GM12875 (cell line): Measurements from ENCODE around the gene VAV3.

Experiments
- H3K4me3 ChIP-seq: one replicate; pipeline ENCODE4 v1.5.1; 2011; ENCODE audit warnings: low read depth, low read length, control low read depth
- TF ChIP-seq, protein P1 (sequence below): IDR thresholded peaks from 2 replicates; pipeline ENCODE4 v1.5.1; 2011; ENCODE audit warnings: low read depth, mild to moderate bottlenecking, control low read depth, inconsistent platforms, low read length, moderate library complexity, borderline replicate concordance; ENCODE audit not compliant: insufficient read depth

VAV3 gene

DNA sequence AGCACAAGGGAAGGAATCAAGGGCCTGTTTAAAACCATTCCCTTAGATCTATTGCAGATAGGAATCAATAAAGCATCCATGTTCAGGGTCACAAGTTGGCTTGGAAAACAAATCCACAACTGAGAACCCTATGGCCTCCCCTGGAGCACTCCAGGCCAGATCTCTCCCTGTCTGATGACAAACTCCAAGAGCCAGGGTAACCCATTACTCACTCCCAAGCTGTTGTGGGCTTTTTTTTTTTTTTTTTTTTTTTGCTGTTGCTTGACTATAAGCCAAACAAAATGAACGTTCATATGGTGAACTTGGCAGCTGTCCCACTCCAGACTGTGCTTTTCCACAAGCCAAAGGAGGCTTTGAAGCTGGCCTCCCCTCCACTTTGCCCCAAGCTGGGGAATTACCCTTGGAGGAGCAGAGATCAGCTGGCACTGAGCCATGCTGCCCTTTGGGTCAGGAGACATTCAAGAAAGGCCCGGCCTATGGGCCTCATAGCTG, 35.7 kb upstream of the VAV3 start:
- H3K4me3 ChIP-seq = no peak overlapping the region
- TF ChIP-seq, protein P1, sequence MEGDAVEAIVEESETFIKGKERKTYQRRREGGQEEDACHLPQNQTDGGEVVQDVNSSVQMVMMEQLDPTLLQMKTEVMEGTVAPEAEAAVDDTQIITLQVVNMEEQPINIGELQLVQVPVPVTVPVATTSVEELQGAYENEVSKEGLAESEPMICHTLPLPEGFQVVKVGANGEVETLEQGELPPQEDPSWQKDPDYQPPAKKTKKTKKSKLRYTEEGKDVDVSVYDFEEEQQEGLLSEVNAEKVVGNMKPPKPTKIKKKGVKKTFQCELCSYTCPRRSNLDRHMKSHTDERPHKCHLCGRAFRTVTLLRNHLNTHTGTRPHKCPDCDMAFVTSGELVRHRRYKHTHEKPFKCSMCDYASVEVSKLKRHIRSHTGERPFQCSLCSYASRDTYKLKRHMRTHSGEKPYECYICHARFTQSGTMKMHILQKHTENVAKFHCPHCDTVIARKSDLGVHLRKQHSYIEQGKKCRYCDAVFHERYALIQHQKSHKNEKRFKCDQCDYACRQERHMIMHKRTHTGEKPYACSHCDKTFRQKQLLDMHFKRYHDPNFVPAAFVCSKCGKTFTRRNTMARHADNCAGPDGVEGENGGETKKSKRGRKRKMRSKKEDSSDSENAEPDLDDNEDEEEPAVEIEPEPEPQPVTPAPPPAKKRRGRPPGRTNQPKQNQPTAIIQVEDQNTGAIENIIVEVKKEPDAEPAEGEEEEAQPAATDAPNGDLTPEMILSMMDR = no peak

DNA sequence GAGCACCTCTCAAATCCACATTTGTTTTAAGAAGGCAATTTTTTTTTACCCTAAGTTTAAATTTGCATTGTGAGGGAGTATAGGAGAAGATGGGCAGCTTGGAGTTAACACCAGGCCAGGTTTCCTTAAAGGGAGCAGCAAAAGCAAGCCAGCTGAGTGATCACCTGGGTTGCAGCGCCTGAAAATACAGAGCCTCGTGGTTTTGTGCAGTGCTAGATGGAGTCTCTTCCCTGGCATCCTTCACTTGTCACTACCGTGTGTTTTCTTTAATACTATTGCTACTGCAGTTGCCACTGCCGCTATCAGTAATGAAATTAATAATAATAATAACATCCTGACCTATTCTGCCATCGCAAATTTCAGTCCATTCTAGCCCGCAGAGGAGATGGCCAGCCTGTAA, 35.2 kb upstream of the VAV3 start:
- H3K4me3 ChIP-seq = no peak overlapping the region
- TF ChIP-seq, protein P1 = no peak

DNA sequence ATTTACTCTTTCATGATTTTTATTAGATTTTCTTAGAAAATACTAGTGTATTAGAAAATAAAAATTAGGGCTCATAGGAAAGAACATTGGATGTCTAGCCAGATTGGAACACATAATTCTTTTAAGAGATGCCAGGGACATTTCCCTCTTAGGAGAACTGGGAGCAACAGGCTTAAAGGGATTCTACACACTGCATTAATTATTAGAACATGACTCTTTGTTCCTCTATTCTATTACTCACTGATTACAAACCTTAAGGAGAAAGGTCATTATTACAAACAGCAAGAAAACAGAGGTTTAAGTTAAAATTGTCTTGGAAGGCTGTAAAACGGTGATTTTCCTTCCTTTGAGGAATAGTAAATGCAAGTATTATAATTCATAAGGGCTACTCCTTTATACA, 32.9 kb upstream of the VAV3 start:
- TF ChIP-seq, protein P1 = no peak
- no peak overlapping the region for H3K4me3 ChIP-seq

DNA sequence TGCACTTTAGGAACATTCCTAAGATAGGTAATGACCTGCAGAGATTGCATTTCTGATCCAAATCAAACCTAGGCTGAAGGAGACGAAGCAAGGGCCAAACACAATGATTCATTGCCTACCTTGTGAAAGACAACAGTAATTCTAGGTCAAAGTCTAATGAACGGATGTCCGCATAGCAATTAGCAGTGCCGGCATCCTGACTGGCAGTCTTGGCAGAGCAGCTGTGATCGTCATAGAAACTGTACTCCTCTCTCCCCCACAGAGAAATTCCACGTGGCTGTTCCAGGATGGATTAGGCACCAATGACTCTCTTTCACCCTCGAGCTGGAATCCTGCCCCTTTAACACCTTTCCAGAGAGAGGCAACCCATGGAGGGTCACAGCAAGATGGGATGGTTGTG, 28.9 kb upstream of the VAV3 start:
- TF ChIP-seq, protein P1 = no peak
- no peak overlapping the region for H3K4me3 ChIP-seq

DNA sequence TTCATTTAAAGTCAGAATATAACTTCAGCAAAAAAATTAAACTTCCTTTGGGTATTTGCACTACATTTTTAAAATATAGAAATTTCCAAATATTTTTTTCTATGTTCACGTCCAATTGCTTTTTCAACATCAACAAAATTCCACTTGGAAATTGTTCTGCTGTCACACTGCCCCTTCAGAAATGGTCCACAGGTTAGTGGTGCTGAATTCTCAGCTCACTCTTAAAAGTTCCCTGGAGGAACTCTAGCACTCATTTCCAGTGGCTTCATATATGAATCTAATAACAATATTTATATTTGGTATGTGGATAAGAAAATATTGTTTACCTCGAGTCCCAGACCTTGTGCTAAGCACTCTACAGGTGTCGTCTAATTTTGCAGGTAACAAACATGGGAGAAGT, 27.4 kb upstream of the VAV3 start:
- TF ChIP-seq, protein P1 = no peak
- H3K4me3 ChIP-seq = no peak overlapping the region

DNA sequence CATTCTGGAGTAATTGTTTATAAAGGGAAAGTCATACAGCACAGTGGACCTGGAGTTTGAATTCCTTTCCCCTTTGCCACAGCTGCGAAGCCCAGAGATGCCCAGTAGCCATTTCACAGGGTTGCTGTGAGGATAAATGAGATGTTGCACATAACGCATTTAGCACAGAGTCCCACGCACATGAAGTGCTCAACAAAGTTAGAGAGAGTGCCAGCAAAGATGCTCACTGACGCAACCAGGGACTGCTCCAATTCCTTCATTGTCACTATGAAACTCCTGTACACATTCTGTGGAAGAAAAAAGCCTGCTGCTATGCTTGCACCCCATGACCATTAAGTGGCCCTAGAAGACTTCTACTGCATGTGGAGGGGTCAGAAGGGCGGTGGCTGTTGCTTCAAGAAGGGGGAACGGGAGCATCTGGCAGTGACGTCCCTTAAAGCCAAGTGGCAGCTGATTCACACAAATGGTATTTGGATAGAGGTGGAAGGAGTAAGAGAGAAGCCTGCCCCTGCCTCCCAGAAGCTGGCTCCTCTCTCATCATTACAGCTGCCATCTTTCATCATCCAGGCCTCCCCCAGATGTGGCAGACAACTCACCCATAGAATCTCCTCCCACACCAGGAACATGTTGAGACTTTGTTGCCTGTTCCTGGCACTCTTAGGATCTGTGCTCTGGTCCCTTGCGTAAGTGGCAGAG, 26.5 kb upstream of the VAV3 start:
- H3K4me3 ChIP-seq = no peak overlapping the region
- TF ChIP-seq, protein P1 = no peak

DNA sequence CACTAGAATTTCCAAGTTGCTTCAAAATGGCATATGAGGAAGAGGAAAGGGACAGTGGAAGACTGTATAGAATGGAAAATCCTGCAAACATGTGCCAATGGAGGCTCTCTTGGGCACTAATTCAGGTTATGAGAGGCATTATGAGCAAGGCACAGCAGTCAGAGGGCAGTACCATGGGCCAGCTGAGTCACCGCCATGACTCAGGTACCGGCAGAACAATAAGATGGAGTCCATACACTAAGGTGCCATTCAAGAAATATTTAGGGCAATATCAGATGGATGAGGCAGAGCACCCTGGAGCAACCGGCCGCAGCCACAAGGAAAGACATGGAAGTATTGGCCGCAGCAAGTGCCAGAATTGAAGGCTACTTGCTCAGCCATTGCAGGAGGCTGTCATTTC, 25.6 kb upstream of the VAV3 start:
- TF ChIP-seq, protein P1 = no peak
- no peak overlapping the region for H3K4me3 ChIP-seq
